Peyer's patch (tissue), 4 donors: ENCODE results near the gene DDX18. TPM values are rescaled to one million over a fixed set of nuclear protein-coding genes. Genes with fewer than 3 reads are reported as not detected.

Experiments
- DNase-seq, 3 donors: peaks; one replicate each; pipeline ENCODE4 v3.0.0-alpha.2; 2017 to 2019
- H3K27ac ChIP-seq, 4 donors: fragments of 200-600 bp; sonication (generic); one replicate each; pipeline ENCODE4 v1.5.1; 2016 to 2019
- H3K27me3 ChIP-seq, 2 donors: fragments of 200-600 bp; sonication (generic); one replicate each; pipeline ENCODE4 v1.5.1; 2019
- H3K36me3 ChIP-seq, 3 donors: fragments of 200-600 bp; sonication (generic); one replicate each; pipeline ENCODE4 v1.5.1; 2016 to 2019
- H3K4me1 ChIP-seq, 4 donors: fragments of 200-600 bp; sonication (generic); one replicate each; pipeline ENCODE4 v1.5.1; 2016 to 2019
- H3K4me3 ChIP-seq, 4 donors: fragments of 200-600 bp; sonication (generic); 1 replicate in 3 of 4; 2 replicates in 1 of 4; pipeline ENCODE4 v1.5.1; 2016 to 2019; ENCODE audit warnings: mild to moderate bottlenecking in 1 of 4
- H3K9me3 ChIP-seq, 4 donors: fragments of 200-600 bp; sonication (generic); one replicate each; pipeline ENCODE4 v1.5.1; 2016 to 2019; ENCODE audit warnings: mild to moderate bottlenecking in 1 of 4
- POLR2A ChIP-seq, 2 donors: fragments of 450-650 bp; IDR thresholded peaks; one replicate each; pipeline ENCODE4 v1.5.1; 2017; ENCODE audit warnings: antibody characterized with exemption in 2 of 2, mild to moderate bottlenecking in 2 of 2, moderate library complexity in 2 of 2
- total RNA-seq, 4 donors: library from RNA; depleted of rRNA; stranded (reverse); fragments of >200 nt; gene quantifications; one replicate each; pipeline ENCODE4 v1.1.0, GENCODE V29; 2016
- TF ChIP-seq, protein P1 (sequence below), 6 experiments: fragments of 450-650 bp in 4 of 6; fragments of 200-600 bp in 2 of 6; sonication (generic) in 1 of 6; IDR thresholded peaks; one replicate each; pipeline ENCODE4 v1.5.1; 2017 to 2019; ENCODE audit warnings: antibody characterized with exemption in 6 of 6, mild to moderate bottlenecking in 3 of 6, moderate library complexity in 1 of 6

The DDX18 gene
- total RNA-seq, 4 donors from 2014 or later: 23.5 to 48.7 (median 33.5) TPM

DNA sequence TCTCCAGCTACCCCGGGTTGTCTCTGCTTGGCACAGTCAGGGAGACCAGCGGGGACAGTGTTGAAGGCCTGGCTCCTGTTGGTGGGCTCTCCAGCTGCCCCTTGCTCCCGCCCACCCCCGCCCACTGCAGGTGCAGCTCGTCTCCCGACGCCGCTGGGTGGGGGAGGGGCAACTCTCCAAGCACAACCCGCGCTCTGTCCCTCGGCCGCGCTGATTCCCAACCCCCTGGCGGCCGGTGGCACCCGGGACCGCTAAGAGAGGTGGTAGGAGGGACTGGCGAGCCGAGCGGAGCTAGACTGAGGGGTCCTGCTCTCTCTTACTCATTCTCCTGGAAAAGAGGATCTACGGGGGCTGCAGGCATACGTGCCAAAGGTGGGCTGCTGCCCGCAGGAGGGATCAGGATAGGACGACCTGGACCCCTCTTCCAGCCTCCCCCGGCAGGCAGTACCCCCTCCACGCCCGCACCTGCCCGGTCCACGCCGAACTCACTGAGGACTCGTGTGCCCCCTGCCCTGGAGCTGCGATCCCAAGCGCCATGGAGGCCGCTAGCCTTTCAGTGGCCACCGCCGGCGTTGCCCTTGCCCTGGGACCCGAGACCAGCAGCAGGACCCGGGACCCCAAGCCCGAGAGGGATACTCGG, 44.5 kb downstream of the DDX18 start:
- H3K27ac ChIP-seq: no peak overlapping the region
- no peak overlapping the region for H3K4me3 ChIP-seq
- DNase-seq: no peak
- H3K9me3 ChIP-seq: no peaks in the 10 kb centered on the region
- H3K36me3 ChIP-seq: no peaks in the 10 kb centered on the region
- no peaks in the 10 kb centered on the region for H3K4me1 ChIP-seq
- TF ChIP-seq, protein P1, sequence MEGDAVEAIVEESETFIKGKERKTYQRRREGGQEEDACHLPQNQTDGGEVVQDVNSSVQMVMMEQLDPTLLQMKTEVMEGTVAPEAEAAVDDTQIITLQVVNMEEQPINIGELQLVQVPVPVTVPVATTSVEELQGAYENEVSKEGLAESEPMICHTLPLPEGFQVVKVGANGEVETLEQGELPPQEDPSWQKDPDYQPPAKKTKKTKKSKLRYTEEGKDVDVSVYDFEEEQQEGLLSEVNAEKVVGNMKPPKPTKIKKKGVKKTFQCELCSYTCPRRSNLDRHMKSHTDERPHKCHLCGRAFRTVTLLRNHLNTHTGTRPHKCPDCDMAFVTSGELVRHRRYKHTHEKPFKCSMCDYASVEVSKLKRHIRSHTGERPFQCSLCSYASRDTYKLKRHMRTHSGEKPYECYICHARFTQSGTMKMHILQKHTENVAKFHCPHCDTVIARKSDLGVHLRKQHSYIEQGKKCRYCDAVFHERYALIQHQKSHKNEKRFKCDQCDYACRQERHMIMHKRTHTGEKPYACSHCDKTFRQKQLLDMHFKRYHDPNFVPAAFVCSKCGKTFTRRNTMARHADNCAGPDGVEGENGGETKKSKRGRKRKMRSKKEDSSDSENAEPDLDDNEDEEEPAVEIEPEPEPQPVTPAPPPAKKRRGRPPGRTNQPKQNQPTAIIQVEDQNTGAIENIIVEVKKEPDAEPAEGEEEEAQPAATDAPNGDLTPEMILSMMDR (IDR thresholded peaks at IDR 0.05): no peak
- no peak for TF ChIP-seq POLR2A (IDR thresholded peaks at IDR 0.05)
- H3K27me3 ChIP-seq: peaks cover 0 to 4% of the 10 kb centered on the region in 2 donors

DNA sequence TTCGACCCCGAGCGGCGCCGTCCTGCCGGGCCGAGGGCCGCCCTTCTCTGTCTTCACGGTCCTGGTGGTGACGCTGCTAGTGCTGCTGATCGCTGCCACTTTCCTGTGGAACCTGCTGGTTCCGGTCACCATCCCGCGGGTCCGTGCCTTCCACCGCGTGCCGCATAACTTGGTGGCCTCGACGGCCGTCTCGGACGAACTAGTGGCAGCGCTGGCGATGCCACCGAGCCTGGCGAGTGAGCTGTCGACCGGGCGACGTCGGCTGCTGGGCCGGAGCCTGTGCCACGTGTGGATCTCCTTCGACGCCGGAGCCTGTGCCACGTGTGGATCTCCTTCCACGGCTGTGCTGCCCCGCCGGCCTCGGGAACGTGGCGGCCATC, 45.0 kb downstream of the DDX18 start:
- no peaks in the 10 kb centered on the region for H3K36me3 ChIP-seq
- no peak for DNase-seq
- no peak overlapping the region for H3K4me3 ChIP-seq
- no peak overlapping the region for H3K27ac ChIP-seq
- H3K4me1 ChIP-seq: no peaks in the 10 kb centered on the region
- H3K27me3 ChIP-seq: peaks cover 0 to 4% of the 10 kb centered on the region in 2 donors
- TF ChIP-seq, protein P1 (IDR thresholded peaks at IDR 0.05): no peak
- no peak for TF ChIP-seq POLR2A (IDR thresholded peaks at IDR 0.05)
- no peaks in the 10 kb centered on the region for H3K9me3 ChIP-seq

DNA sequence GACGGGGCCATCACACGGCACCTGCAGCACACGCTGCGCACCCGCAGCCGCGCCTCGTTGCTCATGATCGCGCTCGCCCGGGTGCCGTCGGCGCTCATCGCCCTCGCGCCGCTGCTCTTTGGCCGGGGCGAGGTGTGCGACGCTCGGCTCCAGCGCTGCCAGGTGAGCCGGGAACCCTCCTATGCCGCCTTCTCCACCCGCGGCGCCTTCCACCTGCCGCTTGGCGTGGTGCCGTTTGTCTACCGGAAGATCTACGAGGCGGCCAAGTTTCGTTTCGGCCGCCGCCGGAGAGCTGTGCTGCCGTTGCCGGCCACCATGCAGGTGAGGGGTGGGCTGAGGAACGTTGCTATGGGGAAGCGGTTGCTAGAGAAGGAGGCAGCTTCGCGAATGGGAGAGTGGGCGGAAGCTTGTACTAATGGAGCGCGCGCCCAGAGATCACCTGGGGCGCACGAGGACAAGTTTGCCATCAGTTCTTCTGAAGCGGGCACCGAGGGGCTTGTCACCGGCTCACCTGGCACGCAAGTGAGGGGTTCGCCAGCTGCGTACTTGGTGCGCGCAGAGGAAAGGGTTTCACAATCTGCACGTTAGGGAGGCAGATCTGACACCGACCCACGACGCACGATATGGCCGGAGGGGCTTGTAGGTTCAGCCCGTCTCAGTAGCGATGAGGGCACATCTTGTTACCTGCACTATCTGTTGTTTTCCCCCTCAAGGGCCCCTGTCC, 45.6 kb downstream of the DDX18 start:
- Histone ChIP-seq H3K27me3 (peaks cover 0 to 4% of the 10 kb centered on the region in 2 donors), H3K9me3 (no peaks in the 10 kb centered on the region), H3K4me1 (no peaks in the 10 kb centered on the region), H3K36me3 (no peaks in the 10 kb centered on the region), H3K4me3 (peak overlapping the region in 2 of 4 donors; percentile 15 to 24), H3K27ac (no peak overlapping the region)
- TF ChIP-seq POLR2A (IDR thresholded peaks at IDR 0.05): no peak
- TF ChIP-seq, protein P1 (IDR thresholded peaks at IDR 0.05): no peak
- no peak for DNase-seq

DNA sequence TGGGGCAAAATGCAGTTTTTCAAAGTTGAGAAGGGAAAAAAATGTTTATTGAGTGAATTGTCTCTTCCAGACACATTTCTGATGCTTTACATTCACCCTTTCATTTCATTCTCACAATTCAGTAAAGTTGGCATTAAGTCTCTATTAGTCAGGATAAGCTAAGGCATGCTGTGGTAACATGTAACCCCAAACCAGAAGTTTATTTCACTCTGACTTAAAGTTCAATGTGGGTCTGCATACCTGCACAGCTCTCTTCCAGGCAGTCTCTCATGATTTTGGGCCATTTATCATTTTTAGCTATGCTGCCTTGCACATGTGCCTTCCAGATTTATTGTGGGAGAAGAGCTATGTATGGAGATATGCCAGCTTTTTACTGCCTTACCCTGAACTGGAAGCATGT, 48.0 kb downstream of the DDX18 start:
- Histone ChIP-seq H3K36me3 (no peaks in the 10 kb centered on the region), H3K27ac (no peak overlapping the region), H3K4me1 (no peaks in the 10 kb centered on the region), H3K9me3 (no peaks in the 10 kb centered on the region), H3K27me3 (peaks cover 0 to 4% of the 10 kb centered on the region in 2 donors), H3K4me3 (no peak overlapping the region)
- no peak for DNase-seq
- no peak for TF ChIP-seq POLR2A (IDR thresholded peaks at IDR 0.05)
- TF ChIP-seq, protein P1 (IDR thresholded peaks at IDR 0.05): no peak

DNA sequence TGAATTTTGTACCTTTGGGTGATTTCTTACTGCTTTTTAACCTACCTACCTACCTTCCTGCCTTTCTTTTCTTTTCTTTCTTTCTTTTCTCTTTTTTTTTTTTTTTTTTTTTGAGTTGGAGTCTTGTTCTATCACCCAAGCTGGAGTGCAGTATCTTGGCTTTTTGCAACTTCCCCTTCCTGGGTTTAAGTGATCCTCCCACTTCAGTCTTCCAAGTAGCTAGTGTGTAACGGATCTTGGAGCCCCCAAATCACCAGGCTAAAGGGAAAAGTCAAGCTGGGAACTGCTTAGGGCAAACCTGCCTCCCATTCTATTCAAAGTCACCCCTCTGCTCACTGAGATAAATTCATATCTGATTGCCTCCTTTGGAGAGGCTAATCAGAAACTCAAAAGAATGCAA, 61.3 kb downstream of the DDX18 start:
- Histone ChIP-seq H3K4me1 (no peaks in the 10 kb centered on the region), H3K27me3 (no peaks in the 10 kb centered on the region), H3K4me3 (no peak overlapping the region), H3K9me3 (no peaks in the 10 kb centered on the region), H3K27ac (no peak overlapping the region), H3K36me3 (no peaks in the 10 kb centered on the region)
- TF ChIP-seq, protein P1 (IDR thresholded peaks at IDR 0.05): no peak
- no peak for TF ChIP-seq POLR2A (IDR thresholded peaks at IDR 0.05)
- no peak for DNase-seq
